HG03520 (cell line): Measurements from ENCODE around the gene IFNAR1.
"Not testable (repeated sequence)": the region's sequence is repeated elsewhere in the genome, so short reads cannot be mapped to it uniquely, and the experiment has no call there.

ENCODE experiments used
- ATAC-seq: cut with Tn5 transposase; IDR thresholded peaks from one replicate; pipeline ENCODE4 v1.9.1; 2021; ENCODE audit warnings: mild to moderate bottlenecking, moderate library complexity; ENCODE audit not compliant: unreplicated experiment

The IFNAR1 gene

GRCh38 chr21:33374450-33375096, 49.8 kb downstream of the IFNAR1 start:
- ATAC-seq, result no peak

DNA sequence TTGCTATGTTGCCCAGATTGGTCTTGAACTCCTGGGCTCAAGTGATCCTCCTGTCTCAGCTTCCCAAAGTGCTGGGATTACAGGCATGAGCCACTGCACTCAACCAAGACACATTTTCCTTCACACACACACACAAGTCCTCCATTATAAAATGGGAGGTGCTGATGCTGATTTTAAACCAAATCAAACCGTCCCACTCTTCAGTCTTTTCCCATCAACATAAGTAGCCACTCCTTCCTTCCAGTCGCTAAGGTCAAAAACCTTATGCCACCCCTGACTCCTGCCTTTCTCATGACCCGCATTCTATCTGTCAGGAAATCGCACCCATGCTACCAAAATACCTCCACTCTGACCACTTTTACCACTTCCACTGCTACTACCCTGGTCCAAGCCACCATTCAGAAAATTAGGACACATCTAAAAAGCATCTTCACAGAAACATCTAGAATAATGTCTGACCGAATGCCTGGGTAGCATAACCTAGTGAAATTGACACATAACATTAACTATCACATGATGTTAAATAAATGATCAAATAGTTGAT, 50.4 kb downstream of the IFNAR1 start:
- no peak for ATAC-seq

GRCh38 chr21:33377221-33377920, 52.6 kb downstream of the IFNAR1 start:
- ATAC-seq, result no peak

DNA sequence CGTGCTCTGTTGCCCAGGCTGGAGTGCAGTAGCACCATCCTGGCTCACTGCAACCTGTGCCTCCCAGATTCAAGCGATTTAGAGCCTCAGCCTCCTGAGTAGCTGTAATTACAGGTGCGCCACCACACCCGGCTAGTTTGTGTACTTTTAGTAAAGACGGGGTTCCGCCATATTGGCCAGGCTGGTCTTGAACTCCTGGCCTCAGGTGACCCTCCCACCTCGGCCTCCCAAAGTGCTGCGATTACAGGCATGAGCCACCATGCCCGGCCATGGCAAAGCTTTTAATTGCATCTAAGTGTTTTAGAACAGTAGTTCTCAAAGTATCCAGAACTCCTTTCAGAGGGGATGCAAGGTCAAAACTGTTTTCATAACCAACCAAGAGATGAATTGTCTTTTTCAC, 53.3 kb downstream of the IFNAR1 start:
- ATAC-seq, result no peak

DNA sequence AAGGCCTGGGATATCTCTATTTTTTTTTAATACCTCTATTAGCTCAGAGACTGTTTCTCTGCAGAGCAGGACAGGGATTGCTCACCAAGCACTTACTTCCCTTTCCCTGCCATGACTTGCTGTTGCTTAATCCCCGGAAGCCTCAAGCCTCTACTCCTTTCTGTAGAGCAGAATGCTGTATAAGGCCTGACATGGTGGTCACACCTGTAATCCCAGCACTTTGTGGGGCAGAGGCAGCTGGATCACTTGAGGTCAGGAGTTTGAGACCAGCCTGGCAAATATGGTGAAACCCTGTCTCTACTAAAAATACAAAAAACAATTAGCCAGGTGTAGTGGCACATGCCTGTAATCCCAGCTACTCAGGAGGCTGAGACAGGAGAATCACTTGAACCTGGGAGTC, 55.2 kb downstream of the IFNAR1 start:
- ATAC-seq, result not testable (repeated sequence)

DNA sequence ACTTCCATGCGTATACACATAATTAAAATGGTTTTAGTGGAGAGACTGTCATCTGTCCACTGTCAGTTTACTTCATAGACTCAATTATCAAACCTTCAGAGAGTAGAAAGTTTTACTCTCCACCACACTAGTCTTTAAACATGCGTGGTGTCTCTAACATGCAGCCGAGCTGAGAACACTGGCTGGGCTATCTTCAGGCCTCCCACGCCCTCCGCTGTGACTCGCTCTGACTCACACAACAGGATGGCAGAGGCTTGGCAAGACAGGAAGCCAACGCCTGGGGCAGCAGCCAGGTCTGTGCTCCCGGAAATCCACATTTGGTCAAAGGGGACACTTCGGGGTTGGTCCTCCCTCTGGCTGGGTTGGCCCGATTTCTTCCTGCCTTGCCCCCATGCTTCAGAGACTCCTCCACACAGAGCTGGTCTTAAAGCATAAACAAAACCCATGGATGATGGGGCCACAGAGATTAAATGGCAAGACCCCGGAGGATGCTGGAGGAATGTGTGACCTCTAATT, 55.8 kb downstream of the IFNAR1 start:
- ATAC-seq, result peak; percentile 49

GRCh38 chr21:33381381-33381780, 56.6 kb downstream of the IFNAR1 start:
- ATAC-seq, result not testable (repeated sequence)

- ATAC-seq, result peak; percentile 66
These were observed 58.5 kb downstream of the IFNAR1 start for GRCh38 chr21:33383056-33383888.

- ATAC-seq, result no peak
These were observed 60.1 kb downstream of the IFNAR1 start for GRCh38 chr21:33384841-33385331.

GRCh38 chr21:33386222-33386784, 61.5 kb downstream of the IFNAR1 start:
- ATAC-seq, result no peak

DNA sequence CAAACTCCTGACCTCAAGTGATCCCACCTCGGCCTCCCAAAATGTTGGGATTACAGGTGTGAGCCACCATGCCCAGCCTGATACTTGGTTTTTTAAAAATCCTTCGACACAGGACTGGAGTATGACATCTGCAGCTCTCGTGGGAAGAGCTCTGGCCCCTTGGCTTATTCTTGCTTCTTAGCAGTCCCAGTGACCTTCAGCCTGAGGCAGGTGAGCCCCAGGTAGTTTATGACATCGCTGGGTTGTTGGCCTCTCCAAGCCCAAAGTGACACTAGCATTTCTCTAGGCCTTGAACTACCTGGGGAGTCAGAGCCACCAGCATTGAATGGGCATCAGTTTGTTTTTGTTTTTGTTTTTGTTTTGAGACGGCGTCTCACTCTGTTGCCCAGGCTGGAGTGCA, 62.5 kb downstream of the IFNAR1 start:
- ATAC-seq, result no peak

GRCh38 chr21:33388188-33388587, 63.4 kb downstream of the IFNAR1 start:
- no peak for ATAC-seq

DNA sequence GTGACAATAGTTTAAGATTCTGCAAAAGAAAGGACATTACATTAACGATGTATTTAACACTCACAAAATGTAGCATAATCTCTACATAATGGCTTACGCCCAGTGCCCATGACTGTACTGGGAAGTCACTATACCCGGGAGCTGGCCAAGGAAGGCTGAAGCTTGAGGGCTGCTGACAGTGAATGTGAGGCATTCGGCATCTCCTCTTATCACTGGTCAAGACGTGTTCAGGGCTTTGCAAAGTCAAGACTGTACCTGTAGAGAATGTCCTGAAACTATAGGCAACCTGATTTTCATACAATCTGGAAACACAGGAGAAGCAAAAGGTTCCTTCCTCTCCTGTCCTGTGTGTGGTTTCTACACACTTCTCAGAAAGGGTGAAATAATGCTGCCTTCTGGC, 65.7 kb downstream of the IFNAR1 start:
- no peak for ATAC-seq

DNA sequence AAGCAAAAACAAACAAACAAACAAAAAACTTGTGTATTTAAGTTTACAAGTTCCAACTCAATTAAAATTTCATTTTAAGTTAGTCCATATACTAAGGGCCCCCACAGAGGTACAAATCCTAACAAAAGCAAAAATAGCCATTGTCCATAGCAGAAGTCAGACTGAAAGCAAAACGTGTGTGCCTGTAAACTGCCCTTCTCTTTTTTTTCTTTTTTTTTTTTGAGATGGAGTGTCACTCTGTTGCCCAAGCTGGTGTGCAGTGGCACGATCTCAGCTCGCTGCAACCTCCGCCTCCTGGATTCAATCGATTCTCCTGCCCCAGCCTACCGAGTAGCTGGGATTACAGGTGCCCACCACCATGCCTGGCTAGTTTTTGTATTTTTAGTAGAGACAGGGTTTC, 66.9 kb downstream of the IFNAR1 start:
- no peak for ATAC-seq

- no peak for ATAC-seq
These were observed 67.7 kb downstream of the IFNAR1 start for GRCh38 chr21:33392284-33392985.

DNA sequence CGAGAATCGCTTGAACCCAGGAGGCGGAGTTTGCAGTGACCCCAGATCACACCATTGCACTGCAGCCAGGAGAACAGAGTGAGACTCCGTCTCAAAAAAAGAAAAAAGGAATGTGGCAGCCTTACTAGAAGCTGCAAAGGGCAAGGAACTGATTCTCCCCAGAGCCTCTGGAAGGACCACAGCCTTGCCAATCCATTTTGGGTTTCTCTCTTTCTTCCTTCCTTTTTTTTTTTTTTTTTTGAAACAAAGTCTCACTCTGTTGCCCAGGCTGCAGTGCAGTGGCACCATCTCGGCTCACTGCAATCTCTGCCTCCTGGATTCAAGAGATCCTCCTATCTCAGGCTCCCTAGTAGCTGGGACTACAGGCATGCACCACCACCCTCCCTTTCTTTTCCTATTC, 68.6 kb downstream of the IFNAR1 start:
- no peak for ATAC-seq

DNA sequence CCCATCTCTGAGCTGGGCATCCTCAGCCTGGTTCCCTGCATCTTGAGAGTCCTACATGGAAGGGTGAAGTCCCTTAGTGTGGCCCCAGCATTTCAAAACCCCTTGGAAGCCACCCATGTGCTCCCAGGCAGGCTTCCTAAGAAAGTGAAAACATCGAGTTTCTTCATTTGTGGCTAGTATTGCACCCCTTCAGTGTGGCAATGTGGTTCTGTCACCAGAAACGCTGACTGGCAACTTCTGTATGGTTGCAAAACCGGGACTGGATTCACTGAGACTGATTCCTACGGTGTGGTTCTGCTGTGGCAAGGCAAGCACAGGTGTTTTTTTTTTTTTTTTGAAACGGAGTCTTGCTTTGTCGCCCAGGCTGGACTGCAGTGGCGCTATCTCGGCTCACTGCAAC, 69.5 kb downstream of the IFNAR1 start:
- no peak for ATAC-seq

DNA sequence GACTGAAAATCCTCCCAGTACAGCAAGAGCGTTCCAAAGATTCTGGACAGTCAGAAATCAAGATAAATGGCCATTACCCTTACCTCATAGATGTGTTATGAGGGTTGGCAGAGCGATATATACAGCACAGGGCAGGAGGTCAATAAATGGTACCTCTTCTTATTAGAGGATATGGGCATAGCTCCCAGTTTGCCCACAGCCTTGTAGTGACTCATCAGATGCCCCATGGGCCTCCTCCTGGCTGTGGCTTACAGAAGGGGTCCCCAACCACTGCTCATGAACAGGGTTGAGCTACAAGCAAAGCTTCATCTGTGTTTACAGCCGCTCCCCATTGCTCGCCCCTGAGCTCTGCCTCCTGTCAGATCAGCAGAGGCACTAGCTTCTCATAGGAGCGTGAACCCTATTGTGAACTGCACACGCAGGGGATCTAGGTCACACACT, 71.1 kb downstream of the IFNAR1 start:
- ATAC-seq, result no peak

DNA sequence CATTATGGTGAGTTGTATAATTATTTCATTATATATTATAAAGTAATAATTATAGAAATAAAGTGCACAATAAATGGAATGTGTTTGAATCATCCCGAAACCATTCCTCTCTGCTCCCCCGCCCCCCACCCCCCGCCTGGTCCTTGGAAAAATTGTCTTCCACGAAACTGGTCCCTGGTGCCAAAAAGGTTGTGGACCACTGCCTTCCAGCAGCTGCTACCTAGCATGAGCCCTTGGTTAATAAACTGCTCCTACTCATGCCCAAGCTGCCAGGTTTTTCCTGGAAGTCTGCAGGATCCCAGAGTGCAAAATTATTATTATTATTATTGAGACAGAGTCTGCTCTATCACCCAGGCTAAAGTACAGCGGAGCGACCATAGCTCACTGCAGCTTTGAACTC, 71.7 kb downstream of the IFNAR1 start:
- ATAC-seq, result no peak

DNA sequence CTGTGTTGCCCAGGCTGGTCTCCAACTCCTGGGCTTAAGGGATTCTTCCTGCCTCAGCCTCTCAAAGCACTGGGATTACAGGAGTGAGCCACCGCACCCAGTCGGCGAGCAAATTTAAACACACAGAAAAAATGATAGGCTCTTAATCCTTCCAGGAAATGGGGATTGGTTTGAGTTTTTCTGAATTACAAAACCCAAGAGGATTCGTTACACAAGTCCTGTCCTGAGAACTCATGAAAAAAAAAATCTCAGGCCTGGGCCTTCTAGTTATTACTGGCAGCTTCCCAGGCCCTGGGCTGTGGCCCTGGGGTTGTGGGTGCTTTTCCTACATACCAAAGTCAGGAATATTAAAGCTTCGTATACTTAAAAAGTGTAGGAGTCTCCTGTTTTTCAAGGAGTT, 72.2 kb downstream of the IFNAR1 start:
- no peak for ATAC-seq
